OCI-LY7 (cell line): ENCODE results near the gene CSTF2T.

Source experiments
- EZH2phosphoT487 ChIP-seq: fragments of 200-600 bp; sonication (generic); IDR thresholded peaks from 2 replicates; pipeline ENCODE4 v1.6.1; 2018; ENCODE audit warnings: low read depth, borderline replicate concordance, mild to moderate bottlenecking, mixed run types, antibody characterized with exemption, low read length, moderate library complexity, mixed read lengths
- TF ChIP-seq, protein P1 (sequence below): fragments of 200-600 bp; sonication (generic); conservative IDR thresholded peaks from 2 replicates; pipeline ENCODE4 v1.5.1; 2014; ENCODE audit warnings: mild to moderate bottlenecking, antibody characterized with exemption, low read length, moderate library complexity, mixed read lengths

DNA sequence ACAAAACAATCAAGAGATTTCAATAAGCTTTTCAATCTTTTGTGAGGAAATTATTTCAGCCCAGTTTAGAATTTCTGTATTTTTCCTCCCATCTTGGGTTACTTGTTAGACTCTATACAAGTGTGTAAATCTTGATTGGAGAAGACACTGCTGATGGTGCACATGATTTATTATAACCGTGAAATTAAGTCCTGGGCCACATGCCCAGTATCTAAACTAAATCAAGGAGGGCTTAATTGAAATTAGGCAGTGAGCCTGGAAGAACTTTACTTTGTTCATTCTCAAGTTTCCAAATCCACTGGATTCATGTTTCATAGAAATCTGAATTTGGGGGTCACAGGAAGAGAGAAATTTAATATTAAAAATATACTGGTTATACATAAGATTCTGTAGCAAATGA, 44.5 kb downstream of the CSTF2T start:
- TF ChIP-seq, protein P1, sequence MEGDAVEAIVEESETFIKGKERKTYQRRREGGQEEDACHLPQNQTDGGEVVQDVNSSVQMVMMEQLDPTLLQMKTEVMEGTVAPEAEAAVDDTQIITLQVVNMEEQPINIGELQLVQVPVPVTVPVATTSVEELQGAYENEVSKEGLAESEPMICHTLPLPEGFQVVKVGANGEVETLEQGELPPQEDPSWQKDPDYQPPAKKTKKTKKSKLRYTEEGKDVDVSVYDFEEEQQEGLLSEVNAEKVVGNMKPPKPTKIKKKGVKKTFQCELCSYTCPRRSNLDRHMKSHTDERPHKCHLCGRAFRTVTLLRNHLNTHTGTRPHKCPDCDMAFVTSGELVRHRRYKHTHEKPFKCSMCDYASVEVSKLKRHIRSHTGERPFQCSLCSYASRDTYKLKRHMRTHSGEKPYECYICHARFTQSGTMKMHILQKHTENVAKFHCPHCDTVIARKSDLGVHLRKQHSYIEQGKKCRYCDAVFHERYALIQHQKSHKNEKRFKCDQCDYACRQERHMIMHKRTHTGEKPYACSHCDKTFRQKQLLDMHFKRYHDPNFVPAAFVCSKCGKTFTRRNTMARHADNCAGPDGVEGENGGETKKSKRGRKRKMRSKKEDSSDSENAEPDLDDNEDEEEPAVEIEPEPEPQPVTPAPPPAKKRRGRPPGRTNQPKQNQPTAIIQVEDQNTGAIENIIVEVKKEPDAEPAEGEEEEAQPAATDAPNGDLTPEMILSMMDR: no peak
- no peak for TF ChIP-seq EZH2phosphoT487
